Measurements from ENCODE around the gene ARHGAP1.

ARHGAP1 gene

DNA sequence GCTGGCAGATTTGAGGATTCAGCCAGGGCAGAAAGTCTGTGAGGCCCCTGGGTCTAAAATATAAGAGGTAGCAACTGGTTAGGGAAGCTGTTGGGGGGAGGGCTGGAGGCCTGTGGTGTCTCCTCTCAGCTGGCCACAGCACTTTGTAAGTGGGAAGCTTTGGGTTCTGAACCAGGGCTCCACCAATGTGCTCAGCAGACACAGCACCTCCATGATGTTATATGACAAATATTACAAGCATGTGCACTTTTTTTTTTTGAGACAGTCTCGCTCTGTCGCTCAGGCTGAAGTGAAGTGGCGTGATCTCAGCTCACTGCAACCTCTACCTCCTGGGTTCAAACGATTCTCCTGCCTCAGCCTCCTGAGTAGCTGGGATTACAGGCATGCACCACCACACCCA, 8.0 kb downstream of the ARHGAP1 start:
- no peak for DNase-seq

GRCh38 chr11:46690702-46691101, 9.7 kb downstream of the ARHGAP1 start:
- no peak for DNase-seq

DNA sequence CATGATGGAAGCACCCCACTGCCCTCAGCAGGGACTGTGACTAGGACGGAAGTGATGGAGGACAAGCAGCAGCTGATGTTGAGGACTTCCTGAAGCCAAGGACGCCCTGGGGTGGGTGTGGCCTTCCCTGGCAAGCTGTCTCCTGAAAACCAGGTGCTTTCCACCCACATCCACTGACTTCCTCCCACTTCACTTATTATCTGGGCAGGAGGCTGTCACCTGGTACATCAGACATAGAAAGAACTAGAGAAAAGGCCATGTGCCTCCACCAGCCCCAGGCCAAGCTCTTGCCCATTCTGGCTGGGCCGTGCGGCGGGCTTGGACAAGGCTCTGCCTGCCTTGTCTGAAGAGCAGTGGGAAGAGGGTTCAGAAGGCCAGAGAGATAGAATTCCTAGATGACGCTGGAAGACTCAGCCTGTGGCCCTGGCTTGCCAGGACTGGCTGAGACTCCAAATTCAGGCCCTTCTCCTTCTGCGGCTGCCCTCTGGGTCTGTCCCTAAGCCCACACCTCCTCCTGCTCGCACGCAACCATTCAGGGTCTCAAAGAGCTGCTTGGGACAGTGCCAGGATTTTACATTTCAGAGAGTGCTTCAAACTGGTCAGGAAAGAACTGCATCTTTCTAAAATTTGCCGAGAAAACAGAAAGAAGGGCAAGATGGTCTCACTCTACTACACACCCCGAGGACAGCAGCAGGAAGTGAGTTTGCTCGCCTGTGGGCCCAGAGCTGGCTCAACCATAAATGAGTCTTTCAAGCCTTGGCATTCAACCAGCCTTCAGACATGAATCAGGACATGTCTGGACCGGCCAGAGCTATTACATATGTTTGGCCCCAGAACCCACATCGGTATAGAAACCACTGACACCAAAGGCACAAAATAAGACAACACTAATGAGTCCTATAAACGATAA, 13.3 kb downstream of the ARHGAP1 start:
- DNase-seq: no peak

DNA sequence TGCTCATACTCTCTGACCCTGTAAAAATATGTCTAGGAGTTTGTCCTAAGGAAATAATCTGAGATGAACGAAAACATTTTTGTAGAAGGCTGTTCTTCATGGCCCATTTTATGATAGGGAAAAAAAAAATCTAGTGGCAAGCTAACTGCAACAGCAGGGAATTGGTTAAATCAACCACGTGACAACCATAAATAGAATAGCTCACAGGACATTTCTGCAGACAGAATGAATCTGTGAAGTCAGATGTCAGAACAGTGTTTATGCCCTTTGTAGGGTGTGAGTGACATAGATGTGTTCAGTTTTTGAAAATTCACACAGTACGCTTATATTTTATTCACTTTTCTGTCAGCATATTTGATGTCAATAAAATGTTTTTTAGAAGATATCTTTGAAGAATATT, 16.1 kb downstream of the ARHGAP1 start:
- DNase-seq: no peak

- no peak for DNase-seq
Observed at GRCh38 chr11:46682773-46683752, 17.4 kb downstream of the ARHGAP1 start.

GRCh38 chr11:46681814-46682213, 18.6 kb downstream of the ARHGAP1 start:
- no peak for DNase-seq

- DNase-seq: no peak
Observed at GRCh38 chr11:46680815-46681214, 19.6 kb downstream of the ARHGAP1 start.

GRCh38 chr11:46680164-46680760, 20.2 kb downstream of the ARHGAP1 start:
- no peak for DNase-seq

GRCh38 chr11:46679241-46680163, 20.9 kb downstream of the ARHGAP1 start:
- DNase-seq: no peak

GRCh38 chr11:46678741-46679130, 21.7 kb downstream of the ARHGAP1 start:
- DNase-seq: no peak

DNA sequence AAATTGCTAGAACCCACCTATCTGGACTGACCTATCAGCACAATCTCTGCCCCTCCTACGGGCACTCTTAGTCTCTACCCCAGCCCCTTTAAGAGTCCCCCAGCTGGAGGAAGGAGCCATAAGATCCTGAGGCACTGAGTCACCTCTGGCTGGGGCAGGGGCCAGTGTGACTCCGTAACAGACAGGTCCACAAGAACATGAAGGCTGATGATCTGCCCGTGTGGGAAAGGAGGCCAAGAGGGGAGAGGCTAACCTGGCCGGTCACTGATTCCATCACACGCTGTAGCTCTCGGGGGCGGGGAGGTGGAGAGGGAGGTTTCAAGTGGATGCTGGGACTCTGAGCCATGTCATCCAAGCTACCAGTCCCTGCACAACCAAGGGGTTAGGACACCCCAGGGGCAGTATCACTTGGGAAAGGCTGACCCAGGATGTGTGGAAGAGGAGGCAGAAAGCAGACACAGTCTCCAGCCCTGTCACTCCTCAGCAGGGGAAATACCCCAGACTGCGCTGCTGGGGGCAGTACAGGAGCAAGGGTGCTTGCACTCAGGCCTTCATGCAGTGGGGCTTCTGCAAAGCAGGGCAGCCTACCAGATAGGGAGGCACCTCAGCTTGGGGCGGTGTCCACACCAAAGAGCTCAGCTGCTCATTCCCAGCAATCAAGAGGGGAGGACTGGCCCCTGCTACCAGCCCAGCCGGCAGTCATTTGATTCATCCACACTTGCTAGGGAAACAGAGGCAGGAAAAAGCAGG, 22.3 kb downstream of the ARHGAP1 start:
- DNase-seq: no peak

- no peak for DNase-seq
Observed at GRCh38 chr11:46677169-46677568, 23.2 kb downstream of the ARHGAP1 start.

- no peak for DNase-seq
Observed at GRCh38 chr11:46676436-46677158, 23.8 kb downstream of the ARHGAP1 start.

DNA sequence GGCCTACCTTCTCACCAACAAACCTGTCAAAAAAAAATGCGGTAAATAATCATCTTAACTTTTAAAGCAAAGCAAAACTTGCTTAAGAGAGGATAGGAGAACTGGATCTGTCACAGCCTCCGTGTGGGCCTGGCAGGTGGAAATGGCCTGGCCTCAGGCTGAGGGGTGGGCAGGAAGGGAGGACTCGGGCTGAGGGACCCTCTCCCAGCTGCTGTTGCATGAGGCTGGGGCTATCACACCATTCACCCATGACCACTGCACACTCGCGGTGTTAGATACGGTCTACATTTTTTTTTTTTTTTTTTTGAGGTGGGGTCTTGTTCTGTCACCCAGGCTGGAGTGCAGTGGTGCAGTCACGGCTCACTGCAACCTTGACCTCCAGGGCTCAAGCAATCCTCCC, 24.5 kb downstream of the ARHGAP1 start:
- DNase-seq: no peak

DNA sequence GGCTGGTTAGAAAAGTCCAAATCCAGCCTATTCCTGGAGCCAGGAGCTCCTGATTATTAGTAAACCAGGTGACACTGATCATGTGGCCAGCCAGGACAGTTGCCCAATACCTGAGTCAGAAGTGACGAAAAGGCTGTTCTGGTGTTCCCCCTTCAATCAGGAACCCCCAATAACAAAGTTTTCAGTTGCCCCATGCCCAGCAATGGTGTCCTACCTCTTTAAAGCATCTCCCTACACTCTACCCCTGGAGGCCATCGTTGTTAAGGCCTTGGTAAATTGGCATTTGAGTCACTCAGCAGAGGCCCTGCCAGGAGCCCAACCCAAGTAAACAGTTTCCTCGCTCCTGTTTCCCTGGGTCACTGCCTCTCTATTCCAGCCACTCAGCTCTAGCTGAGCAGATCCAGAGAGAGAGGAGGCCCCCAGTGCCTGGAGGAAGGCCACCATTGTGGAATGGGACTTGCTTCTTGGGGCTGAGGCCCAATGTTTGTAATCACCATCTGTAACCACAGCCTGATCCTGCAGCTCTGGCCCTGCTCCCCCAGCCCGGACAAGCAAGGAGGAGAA, 25.0 kb downstream of the ARHGAP1 start:
- no peak for DNase-seq

- no peak for DNase-seq
Observed at GRCh38 chr11:46674463-46675287, 25.7 kb downstream of the ARHGAP1 start.

- DNase-seq: no peak
Observed at GRCh38 chr11:46673713-46674462, 26.5 kb downstream of the ARHGAP1 start.

- DNase-seq: no peak
Observed at GRCh38 chr11:46672381-46672839, 28.0 kb downstream of the ARHGAP1 start.

- DNase-seq: no peak
Observed at GRCh38 chr11:46671958-46672315, 28.5 kb downstream of the ARHGAP1 start.

Measured in activated CD4-positive, alpha-beta T cell treated with anti-CD3 and anti-CD28 coated beads, Interleukin-2, Interleukin-6, amounts not matched to agents 100 ng/mL and 50 ng/mL, durations not matched to agents 16 hours and 8 hours (primary cell).